HCT116 (cell line): ENCODE results near the gene SNCA. TPM values are rescaled to one million over a fixed set of nuclear protein-coding genes. Genes with fewer than 3 reads are reported as not detected.

Source experiments
- ATAC-seq: fragments of 200-7000 bp; cut with Tn5 transposase; 2 replicates; pipeline ENCODE4 v1.9.1; 2020; ENCODE audit warnings: mild to moderate bottlenecking, moderate library complexity
- BruUV-seq: library from RNA; stranded (reverse); fragments of 400-500 nt; replicated peaks from 2 replicates; lab custom pipeline; 2021; lab: Mats Ljungman, UMichigan
- CTCF ChIA-PET: fragments of 300-600 bp; sonication (Branson Sonifier 250); formaldehyde crosslinking; loops from one replicate; lab custom pipeline; 2021; ENCODE audit warnings: antibody characterized with exemption; lab: Charles Lee
- POLR2A ChIA-PET: fragments of 300-600, 350-600 bp; sonication (Branson Sonifier 250); formaldehyde crosslinking; loops from one replicate; lab custom pipeline; 2021; ENCODE audit warnings: antibody characterized with exemption; lab: Charles Lee
- RAD21 ChIA-PET, 2 experiments: fragments of 300-600 bp; sonication (Branson Sonifier 250); formaldehyde crosslinking; loops; one replicate each; lab custom pipeline; 2023; ENCODE audit warnings: low total read pairs in 2 of 2; ENCODE audit not compliant: uncharacterized antibody in 2 of 2, unreplicated experiment in 2 of 2, low non-redundant PET in 1 of 2; lab: Charles Lee
- DNase-seq: peaks from one replicate; pipeline ENCODE4 v3.0.0-alpha.2; 2010; ENCODE audit warnings: low read depth, low spot score
- H2AFZ ChIP-seq: fragments of 200-600 bp; shearing (Covaris generic), sonication (generic); 2 replicates; pipeline ENCODE4 v1.6.1; 2017; ENCODE audit warnings: low read depth, mixed run types, mixed read lengths, antibody characterized with exemption, low read length; ENCODE audit not compliant: poor library complexity, severe bottlenecking
- H3K27ac ChIP-seq: 2 replicates; pipeline ENCODE4 v1.5.1; 2012; ENCODE audit warnings: low read depth, low read length
- H3K27me3 ChIP-seq: fragments of 200-600 bp; sonication (generic); 2 replicates; pipeline ENCODE4 v1.6.1; 2016; ENCODE audit warnings: mixed run types, low read length, mixed read lengths; ENCODE audit not compliant: insufficient read depth
- H3K36me3 ChIP-seq, 2 experiments: fragments of 200-500 bp in 1 of 2; fragments of 200-600 bp in 1 of 2; sonication (Bioruptor generic) in 1 of 2; sonication (generic) in 1 of 2; 2 replicates each; pipeline versions ENCODE4 v1.5.1 to v1.6.1; 2014 to 2016; ENCODE audit warnings: low read length in 2 of 2, inconsistent platforms in 1 of 2, mixed read lengths in 1 of 2, mixed run types in 1 of 2; ENCODE audit not compliant: insufficient read depth in 2 of 2, control insufficient read depth in 1 of 2
- H3K4me1 ChIP-seq, 2 experiments: fragments of 200-600 bp in 1 of 2; sonication (generic) in 1 of 2; 2 replicates each; pipeline versions ENCODE4 v1.5.1 to v1.6.1; 2012 to 2017; ENCODE audit warnings: low read length in 2 of 2, inconsistent platforms in 1 of 2, mild to moderate bottlenecking in 1 of 2, mixed read lengths in 1 of 2, mixed run types in 1 of 2, moderate library complexity in 1 of 2; ENCODE audit not compliant: insufficient read depth in 2 of 2, control insufficient read depth in 1 of 2
- H3K4me2 ChIP-seq: fragments of 200-600 bp; sonication (generic); 2 replicates; pipeline ENCODE4 v1.6.1; 2017; ENCODE audit warnings: mixed run types, low read length, mixed read lengths
- H3K4me3 ChIP-seq, 2 experiments: fragments of 200-600 bp in 1 of 2; sonication (generic) in 1 of 2; replicated peaks in 1 of 2; 2 replicates each; pipeline ENCODE4 v1.5.1; 2011 to 2016; ENCODE audit warnings: low read length in 2 of 2, control low read depth in 1 of 2, low read depth in 1 of 2, mild to moderate bottlenecking in 1 of 2, mixed read lengths in 1 of 2, mixed run types in 1 of 2
- H3K79me2 ChIP-seq: fragments of 200-600 bp; sonication (generic); 2 replicates; pipeline ENCODE4 v1.6.1; 2017; ENCODE audit warnings: mild to moderate bottlenecking, mixed run types, low read length, moderate library complexity, mixed read lengths; ENCODE audit not compliant: insufficient read depth
- H3K9ac ChIP-seq: fragments of 200-600 bp; sonication (generic); 2 replicates; pipeline ENCODE4 v1.6.1; 2016; ENCODE audit warnings: low read length, mixed read lengths
- H3K9me2 ChIP-seq: fragments of 200-600 bp; sonication (generic), shearing (Covaris generic); 2 replicates; pipeline ENCODE4 v1.6.1; 2017; ENCODE audit warnings: mixed run types, mild to moderate bottlenecking, moderate library complexity; ENCODE audit not compliant: insufficient read depth
- H3K9me3 ChIP-seq, 2 experiments: fragments of 200-500 bp in 1 of 2; fragments of 200-600 bp in 1 of 2; sonication (Bioruptor generic) in 1 of 2; sonication (generic) in 1 of 2; 2 replicates each; pipeline ENCODE4 v1.6.1; 2014 to 2017; ENCODE audit warnings: low read length in 2 of 2, mixed read lengths in 2 of 2, inconsistent platforms in 1 of 2, low read depth in 1 of 2, mild to moderate bottlenecking in 1 of 2, mixed run types in 1 of 2, moderate library complexity in 1 of 2; ENCODE audit not compliant: control insufficient read depth in 1 of 2, insufficient read depth in 1 of 2
- H4K20me1 ChIP-seq: fragments of 200-600 bp; sonication (generic), shearing (Covaris generic); 2 replicates; pipeline ENCODE4 v1.6.1; 2017; ENCODE audit warnings: mixed run types, mild to moderate bottlenecking, moderate library complexity; ENCODE audit not compliant: insufficient read depth
- CBX3 ChIP-seq: IDR thresholded peaks from 2 replicates; pipeline ENCODE4 v1.6.1; 2012; ENCODE audit warnings: low read depth
- CEBPB ChIP-seq: IDR thresholded peaks from 2 replicates; pipeline ENCODE4 v1.6.1; 2012; ENCODE audit warnings: low read depth
- ELF1 ChIP-seq: IDR thresholded peaks from 2 replicates; pipeline ENCODE4 v1.6.1; 2012; ENCODE audit warnings: low read depth, borderline replicate concordance
- EZH2phosphoT487 ChIP-seq: fragments of 200-600 bp; IDR thresholded peaks from 2 replicates; pipeline ENCODE4 v1.6.1; 2018; ENCODE audit warnings: antibody characterized with exemption, borderline replicate concordance
- FOSL1 ChIP-seq: IDR thresholded peaks from 2 replicates; pipeline ENCODE4 v1.6.1; 2012; ENCODE audit warnings: low read depth
- JUND ChIP-seq: IDR thresholded peaks from 2 replicates; pipeline ENCODE4 v1.6.1; 2012
- MAX ChIP-seq: IDR thresholded peaks from 2 replicates; pipeline ENCODE4 v1.6.1; 2012
- POLR2A ChIP-seq: IDR thresholded peaks from 2 replicates; pipeline ENCODE4 v1.7.0; 2011; ENCODE audit warnings: borderline replicate concordance; ENCODE audit not compliant: insufficient read depth, insufficient read length; ENCODE audit errors: extremely low read depth
- POLR2AphosphoS5 ChIP-seq: IDR thresholded peaks from 2 replicates; pipeline ENCODE4 v1.6.1; 2011; ENCODE audit warnings: mild to moderate bottlenecking, low read depth, low read length, moderate library complexity
- RAD21 ChIP-seq: IDR thresholded peaks from 2 replicates; pipeline ENCODE4 v1.6.1; 2012; ENCODE audit warnings: low read depth, mild to moderate bottlenecking
- SIN3A ChIP-seq: IDR thresholded peaks from 2 replicates; pipeline ENCODE4 v1.6.1; 2012; ENCODE audit warnings: low read depth
- SP1 ChIP-seq: IDR thresholded peaks from 2 replicates; pipeline ENCODE4 v1.6.1; 2012; ENCODE audit warnings: low read depth
- TCF7L2 ChIP-seq: IDR thresholded peaks from 2 replicates; pipeline ENCODE4 v1.7.0; 2011; ENCODE audit warnings: borderline replicate concordance, inconsistent platforms; ENCODE audit not compliant: insufficient read depth, insufficient read length; ENCODE audit errors: extremely low read depth
- YY1 ChIP-seq: IDR thresholded peaks from 2 replicates; pipeline ENCODE4 v1.6.1; 2011; ENCODE audit warnings: low read length, low read depth, moderate library complexity, mild to moderate bottlenecking; ENCODE audit not compliant: insufficient replicate concordance; ENCODE audit errors: extremely low read depth
- ZBTB33 ChIP-seq: IDR thresholded peaks from 2 replicates; pipeline ENCODE4 v1.6.1; 2011; ENCODE audit warnings: mild to moderate bottlenecking, low read length, moderate library complexity; ENCODE audit not compliant: insufficient replicate concordance; ENCODE audit errors: extremely low read depth
- ZFX ChIP-seq: fragments of 450-650 bp; IDR thresholded peaks from 2 replicates; pipeline ENCODE4 v1.6.1; 2017
- ZNF274 ChIP-seq: fragments of 200-500 bp; sonication (Bioruptor generic); IDR thresholded peaks from 2 replicates; pipeline ENCODE4 v1.6.1; 2014; ENCODE audit warnings: mild to moderate bottlenecking, low read depth, low read length, inconsistent platforms
- intact Hi-C: fragments of 100-400 bp; cut with micrococcal nuclease; formaldehyde crosslinking; loops from 2 replicates; pipeline ENCODE4 v1.10.0; 2022
- total RNA-seq: library from RNA; stranded (reverse); gene quantifications from one replicate; pipeline ENCODE4 v1.2.1, GENCODE V29; 2021; ENCODE audit not compliant: unreplicated experiment
- TF ChIP-seq, protein P1 (sequence below): IDR thresholded peaks from 2 replicates; pipeline ENCODE4 v1.6.1; 2012
- TF ChIP-seq, protein P2 (sequence below): IDR thresholded peaks from 2 replicates; pipeline ENCODE4 v1.6.1; 2012; ENCODE audit warnings: low read depth

SNCA gene
- total RNA-seq, 1 experiment from 2014 or later: 1.0 TPM

DNA sequence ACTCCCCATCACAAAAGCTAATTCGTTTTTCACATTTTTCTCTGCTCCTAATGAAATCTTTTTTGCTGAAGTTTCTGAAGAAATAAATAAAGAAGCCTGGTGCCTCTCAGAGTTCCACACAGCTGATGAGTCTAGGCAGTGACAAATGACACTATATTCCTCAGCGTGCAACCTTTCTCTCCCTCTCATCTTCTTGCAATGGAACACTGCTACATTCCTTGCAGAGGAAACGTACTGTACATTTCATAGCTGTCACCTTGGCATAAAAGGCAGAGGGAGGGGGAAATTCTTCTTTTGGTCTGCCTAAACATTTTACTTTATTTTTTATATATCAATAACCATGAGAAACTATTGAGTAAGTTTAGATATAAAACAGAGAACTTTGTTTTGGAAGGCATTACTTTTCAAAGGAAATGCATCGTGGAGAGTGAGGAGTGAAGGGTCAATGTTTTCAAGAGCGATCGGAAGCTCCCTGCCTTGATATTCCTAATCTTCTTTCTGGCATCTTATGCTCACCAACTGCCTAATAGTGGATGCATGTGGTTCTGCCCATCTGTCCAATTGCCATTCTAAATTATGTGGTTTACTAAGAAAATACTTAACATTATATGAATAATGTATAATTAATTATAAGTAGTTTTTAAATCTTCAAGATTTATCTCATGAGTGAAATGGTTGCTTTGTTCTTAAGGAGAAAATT is 29.4 kb downstream of the SNCA start:
- CTCF ChIA-PET: no interaction called here

More for the DNA sequence above, 29.4 kb downstream of the SNCA start:
- no peak for TF ChIP-seq YY1
- TF ChIP-seq ZFX: no peak
- no peak for TF ChIP-seq TCF7L2
- TF ChIP-seq ELF1: no peak
- no peak for TF ChIP-seq ZBTB33
- TF ChIP-seq ZNF274: no peak
- no peak for TF ChIP-seq FOSL1
- no peak for TF ChIP-seq SIN3A
- no peak for TF ChIP-seq POLR2AphosphoS5
- no peak for TF ChIP-seq MAX
- no peak for TF ChIP-seq SP1
- no peak for TF ChIP-seq JUND
- TF ChIP-seq, protein P1, sequence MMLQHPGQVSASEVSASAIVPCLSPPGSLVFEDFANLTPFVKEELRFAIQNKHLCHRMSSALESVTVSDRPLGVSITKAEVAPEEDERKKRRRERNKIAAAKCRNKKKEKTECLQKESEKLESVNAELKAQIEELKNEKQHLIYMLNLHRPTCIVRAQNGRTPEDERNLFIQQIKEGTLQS: no peak
- TF ChIP-seq RAD21: no peak
- no peak for TF ChIP-seq POLR2A
- no peak for TF ChIP-seq EZH2phosphoT487
- TF ChIP-seq CBX3: no peak
- TF ChIP-seq, protein P2, sequence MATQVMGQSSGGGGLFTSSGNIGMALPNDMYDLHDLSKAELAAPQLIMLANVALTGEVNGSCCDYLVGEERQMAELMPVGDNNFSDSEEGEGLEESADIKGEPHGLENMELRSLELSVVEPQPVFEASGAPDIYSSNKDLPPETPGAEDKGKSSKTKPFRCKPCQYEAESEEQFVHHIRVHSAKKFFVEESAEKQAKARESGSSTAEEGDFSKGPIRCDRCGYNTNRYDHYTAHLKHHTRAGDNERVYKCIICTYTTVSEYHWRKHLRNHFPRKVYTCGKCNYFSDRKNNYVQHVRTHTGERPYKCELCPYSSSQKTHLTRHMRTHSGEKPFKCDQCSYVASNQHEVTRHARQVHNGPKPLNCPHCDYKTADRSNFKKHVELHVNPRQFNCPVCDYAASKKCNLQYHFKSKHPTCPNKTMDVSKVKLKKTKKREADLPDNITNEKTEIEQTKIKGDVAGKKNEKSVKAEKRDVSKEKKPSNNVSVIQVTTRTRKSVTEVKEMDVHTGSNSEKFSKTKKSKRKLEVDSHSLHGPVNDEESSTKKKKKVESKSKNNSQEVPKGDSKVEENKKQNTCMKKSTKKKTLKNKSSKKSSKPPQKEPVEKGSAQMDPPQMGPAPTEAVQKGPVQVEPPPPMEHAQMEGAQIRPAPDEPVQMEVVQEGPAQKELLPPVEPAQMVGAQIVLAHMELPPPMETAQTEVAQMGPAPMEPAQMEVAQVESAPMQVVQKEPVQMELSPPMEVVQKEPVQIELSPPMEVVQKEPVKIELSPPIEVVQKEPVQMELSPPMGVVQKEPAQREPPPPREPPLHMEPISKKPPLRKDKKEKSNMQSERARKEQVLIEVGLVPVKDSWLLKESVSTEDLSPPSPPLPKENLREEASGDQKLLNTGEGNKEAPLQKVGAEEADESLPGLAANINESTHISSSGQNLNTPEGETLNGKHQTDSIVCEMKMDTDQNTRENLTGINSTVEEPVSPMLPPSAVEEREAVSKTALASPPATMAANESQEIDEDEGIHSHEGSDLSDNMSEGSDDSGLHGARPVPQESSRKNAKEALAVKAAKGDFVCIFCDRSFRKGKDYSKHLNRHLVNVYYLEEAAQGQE: no peak
- no peak for TF ChIP-seq CEBPB
- no peak for ATAC-seq
- intact Hi-C loops: no loop called here
- no peaks in the 10 kb centered on the region for H3K27me3 ChIP-seq
- H3K9me3 ChIP-seq: no peaks in the 10 kb centered on the region
- H3K9me2 ChIP-seq: no peaks in the 10 kb centered on the region
- POLR2A ChIA-PET: no interaction called here
- H3K79me2 ChIP-seq: no peaks in the 10 kb centered on the region
- H4K20me1 ChIP-seq: no peaks in the 10 kb centered on the region
- H3K27ac ChIP-seq: no peak overlapping the region
- no peak overlapping the region for H3K4me2 ChIP-seq
- RAD21 ChIA-PET: no interaction called here
- no TSS peak for BruUV-seq
- H3K4me3 ChIP-seq: no peak overlapping the region
- no peaks in the 10 kb centered on the region for H3K36me3 ChIP-seq
- H2AFZ ChIP-seq: no peak overlapping the region
- H3K4me1 ChIP-seq: no peaks in the 10 kb centered on the region
- DNase-seq: no peak
- H3K9ac ChIP-seq: no peak overlapping the region
